Glomerular endothelial cell (primary cell): ENCODE measurements around the gene GABRE. TPM values are rescaled to one million over a fixed set of nuclear protein-coding genes. Genes with fewer than 3 reads are reported as not detected.
"Not testable (repeated sequence)": the region's sequence is repeated elsewhere in the genome, so short reads cannot be mapped to it uniquely, and the experiment has no call there.

Experiments used
- DNase-seq: peaks from one replicate; pipeline ENCODE4 v3.0.0-alpha.2; 2011; ENCODE audit warnings: low read depth, low spot score; ENCODE audit errors: extremely low read depth
- total RNA-seq: library from RNA; depleted of rRNA; stranded (reverse); fragments of >200 nt; gene quantifications from 2 replicates; pipeline ENCODE4 v1.2.3, GENCODE V29; 2015

Gene GABRE
- total RNA-seq, 1 donor from 2014 or later: 20.7 TPM

DNA sequence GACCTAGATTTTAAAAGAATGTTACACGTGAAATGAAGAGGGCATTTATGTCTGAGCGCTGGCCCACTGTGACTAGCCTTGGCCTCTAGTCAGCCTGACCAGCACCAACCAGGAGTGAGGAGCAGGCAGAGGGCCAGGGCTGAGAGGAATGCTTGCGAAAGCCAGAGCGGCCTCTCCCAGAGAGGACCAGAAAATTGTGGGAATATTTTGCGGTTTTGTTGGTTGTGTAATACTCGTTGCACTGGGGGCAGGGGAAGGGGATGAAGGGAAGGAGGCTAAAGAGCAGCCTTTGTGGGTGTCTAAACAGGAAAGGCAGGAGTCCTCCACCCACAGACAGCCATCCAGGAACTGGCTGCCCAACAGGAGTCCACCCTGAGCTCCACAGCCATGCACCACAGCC is 3.8 kb downstream of the GABRE start:
- DNase-seq: no peak

DNA sequence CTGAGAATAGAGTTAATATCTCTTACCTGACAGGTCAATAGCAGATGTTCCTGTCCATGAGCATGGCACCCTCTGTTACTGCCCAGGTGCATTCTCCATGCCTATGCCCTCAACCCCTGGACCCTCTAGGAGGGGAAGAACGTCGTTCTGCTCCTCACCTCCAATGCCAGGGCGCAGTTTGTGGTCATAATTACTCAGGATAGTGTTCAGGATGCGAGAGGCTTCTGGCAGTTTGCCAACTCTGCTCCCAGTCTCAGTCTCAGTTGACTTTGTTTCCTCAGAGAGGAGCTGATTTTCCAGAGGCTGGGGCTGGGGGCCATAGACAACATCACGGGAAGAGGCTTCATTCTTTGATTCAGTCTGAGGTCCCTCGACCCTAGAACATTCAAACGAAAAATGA is 4.4 kb downstream of the GABRE start:
- no peak for DNase-seq

DNA sequence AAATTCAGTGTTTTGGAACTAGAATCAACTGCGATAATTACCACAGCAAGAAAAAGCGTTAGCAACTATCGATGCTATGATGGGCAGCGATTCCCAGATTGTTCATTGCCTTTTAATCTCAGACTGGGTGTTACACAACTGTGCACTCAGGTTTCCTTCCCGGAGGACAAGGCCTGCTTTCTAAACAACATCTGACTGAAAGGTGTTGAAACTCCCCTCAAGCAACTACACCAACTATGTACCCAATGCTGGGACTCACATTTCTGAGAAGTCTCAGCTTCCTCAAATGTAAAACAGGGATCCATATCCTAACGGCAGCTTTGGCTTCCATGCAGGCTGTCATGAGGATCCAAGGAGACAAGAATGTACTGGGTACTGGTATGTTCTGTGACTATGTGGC is 8.2 kb downstream of the GABRE start:
- no peak for DNase-seq

DNA sequence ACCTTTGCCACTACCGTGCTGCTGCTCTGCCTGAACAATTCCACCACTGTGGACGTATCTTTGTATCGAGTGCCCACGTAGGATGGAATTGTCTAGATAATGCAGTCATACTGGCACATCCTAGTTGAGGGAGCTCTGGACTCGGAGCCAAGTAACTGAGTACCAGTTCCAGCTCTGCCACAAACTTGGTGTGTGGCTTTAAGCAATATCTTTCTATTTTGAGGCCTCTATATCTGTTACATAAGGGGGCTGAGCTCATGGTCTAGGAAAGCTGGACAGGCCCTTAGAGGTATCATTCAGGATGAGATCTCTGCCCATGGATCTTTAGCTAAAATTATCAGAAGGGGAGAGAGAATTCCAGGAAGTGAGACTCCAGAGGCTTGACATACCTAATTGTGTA is 12.4 kb downstream of the GABRE start:
- no peak for DNase-seq

DNA sequence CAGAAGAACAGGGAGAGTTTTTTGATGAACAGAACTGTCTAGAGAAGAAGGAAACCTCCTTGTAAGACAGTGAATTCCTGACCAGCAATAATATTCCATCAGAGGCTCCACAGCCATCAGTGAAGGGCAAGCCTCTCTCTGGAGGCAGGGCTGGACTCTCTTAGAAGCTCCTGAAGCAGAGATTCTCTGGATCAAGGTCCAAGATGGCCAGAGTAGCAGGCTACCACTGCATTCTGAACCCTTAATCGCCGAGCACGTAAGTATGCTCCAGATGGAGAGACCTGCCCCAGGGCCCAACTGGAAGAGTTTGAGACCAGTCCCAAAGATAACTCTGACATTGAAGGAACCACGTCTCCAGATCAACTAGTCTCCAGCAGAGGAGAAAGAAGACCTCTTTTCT is 16.4 kb downstream of the GABRE start:
- no peak for DNase-seq

DNA sequence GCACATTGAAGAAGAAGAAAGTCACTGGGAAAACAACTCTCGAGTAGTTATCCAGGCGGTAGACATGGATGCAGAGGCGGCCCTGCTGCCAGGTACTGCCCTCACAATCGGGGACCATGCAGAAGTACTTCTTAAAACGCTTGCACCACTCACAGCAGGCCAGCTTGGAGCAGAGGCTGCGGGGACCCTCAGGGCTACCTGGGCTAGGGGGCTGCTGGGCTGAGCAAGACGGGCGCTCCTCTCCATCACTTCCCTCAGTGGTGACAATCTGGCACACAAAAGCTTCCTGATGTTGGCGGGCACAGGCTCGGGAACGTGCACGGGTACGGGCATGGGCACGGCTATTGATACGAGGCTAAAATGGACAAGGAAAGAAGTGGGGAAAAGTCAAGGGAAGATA is 19.7 kb downstream of the GABRE start:
- DNase-seq: no peak

DNA sequence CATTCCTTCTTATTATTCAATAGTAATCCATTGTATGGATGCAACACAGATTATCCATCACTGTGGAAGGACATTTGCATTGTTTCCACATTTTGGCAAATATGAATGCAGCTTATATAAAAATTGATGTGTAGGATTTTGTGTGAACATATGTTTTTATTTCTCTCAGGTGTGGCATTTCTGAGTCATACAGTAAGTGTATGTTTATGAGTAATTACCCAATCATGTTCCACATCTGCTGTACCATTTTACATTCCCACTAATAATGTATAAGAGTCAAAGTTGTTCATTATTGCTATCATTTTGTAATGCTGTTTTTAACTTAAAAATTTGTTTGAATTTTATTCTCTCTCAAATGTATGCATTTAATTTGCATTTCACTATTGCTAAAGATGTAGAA is 36.3 kb downstream of the GABRE start:
- no peak for DNase-seq

DNA sequence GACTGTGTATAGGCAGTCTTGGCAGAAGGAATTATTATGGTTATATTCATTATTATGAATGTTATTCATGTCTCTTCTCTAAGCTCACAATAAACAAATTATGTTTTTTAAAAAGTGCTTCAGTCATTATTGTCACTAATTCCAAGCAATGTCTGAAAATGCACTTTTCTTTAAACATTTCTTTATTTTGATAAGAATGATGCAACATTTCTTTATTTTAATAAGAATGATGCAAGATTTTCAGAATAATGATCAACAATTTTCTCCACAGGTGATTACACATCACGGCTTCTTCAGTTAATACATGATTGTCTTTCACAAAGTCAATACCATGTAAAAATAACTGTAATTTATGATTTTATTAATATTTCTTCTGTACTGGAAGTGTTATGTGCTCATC is 39.1 kb downstream of the GABRE start:
- no peak for DNase-seq

DNA sequence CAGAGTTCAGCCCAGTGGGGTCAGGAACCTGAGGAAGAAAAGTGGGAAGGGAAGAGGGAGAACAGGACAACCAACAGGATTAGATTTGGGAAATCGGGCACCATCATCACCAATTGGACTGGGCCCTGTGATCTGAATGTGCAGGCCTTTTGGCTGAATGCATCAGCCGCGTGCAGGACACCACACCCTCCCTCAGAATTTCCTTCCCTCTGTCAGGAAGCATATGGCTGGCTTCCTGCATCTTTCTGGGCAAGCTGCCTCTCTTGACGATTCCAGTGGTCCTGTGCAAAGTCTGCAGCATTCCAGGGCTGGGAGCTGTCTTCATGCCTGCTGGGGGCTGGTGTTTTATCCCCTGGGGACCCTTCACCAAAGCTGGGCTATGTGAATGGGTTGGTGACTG is 45.4 kb downstream of the GABRE start:
- no peak for DNase-seq

DNA sequence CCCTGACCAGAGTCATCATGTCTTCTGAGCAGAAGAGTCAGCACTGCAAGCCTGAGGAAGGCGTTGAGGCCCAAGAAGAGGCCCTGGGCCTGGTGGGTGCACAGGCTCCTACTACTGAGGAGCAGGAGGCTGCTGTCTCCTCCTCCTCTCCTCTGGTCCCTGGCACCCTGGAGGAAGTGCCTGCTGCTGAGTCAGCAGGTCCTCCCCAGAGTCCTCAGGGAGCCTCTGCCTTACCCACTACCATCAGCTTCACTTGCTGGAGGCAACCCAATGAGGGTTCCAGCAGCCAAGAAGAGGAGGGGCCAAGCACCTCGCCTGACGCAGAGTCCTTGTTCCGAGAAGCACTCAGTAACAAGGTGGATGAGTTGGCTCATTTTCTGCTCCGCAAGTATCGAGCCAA is 50.8 kb downstream of the GABRE start:
- no peak for DNase-seq

DNA sequence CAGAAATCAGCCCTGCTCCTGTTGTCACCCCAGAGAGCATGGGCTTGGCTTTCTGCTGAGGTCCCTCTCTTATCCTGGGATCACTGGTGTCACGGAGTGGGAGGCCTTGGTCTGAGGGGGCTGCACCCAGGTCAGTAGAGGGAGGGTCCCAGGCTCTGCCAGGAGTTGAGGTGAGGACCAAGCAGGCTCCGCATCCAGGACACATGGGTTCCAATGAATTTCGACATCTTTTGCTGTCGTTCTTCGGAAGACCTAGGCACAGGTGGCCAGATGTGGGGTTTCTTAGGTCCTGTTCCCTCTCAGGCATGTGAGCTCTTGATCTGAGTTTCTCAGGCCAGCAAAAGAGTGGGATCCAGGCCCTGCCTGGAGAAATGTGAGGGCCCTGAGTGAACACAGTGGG is 51.8 kb downstream of the GABRE start:
- DNase-seq: no peak

DNA sequence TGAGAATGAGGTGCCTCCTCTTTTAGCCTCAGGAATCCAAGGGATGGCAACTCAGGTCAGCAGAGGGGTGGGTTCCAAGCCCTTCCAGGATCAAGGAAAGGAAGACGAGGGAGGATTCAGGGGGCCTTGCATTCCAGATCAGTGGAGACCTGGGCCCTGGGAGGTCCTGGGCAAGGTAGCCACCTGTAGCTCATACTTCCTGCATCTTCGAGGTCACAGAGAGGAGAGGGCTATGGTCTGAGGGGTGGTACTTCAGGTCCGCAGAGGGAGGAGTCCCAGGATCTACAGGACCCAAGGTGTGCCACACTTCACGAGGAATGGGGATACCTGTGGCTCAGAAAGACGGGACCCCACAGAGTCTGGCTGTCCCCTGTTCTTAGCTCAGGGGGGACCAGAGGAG is 52.6 kb downstream of the GABRE start:
- DNase-seq: no peak

DNA sequence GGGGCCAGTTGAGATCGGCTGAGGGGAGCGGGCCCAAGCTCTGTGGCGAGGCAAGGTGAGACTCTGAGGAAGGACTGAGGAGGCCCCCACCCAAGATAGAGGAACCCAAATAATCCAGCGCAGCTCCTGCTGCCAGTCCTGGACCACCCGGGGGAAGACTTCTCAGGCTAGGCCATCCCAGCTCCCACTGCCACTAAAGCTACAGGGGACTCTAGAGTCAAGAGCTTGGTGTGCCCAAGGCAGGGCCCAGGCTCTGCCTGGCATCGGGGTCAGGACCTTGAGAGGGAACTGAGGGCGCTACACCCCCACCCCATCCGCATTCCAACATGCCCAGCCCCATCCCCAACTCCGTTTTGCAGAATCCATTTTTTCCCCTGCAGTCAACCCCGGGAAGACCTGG is 53.2 kb downstream of the GABRE start:
- DNase-seq: no peak

DNA sequence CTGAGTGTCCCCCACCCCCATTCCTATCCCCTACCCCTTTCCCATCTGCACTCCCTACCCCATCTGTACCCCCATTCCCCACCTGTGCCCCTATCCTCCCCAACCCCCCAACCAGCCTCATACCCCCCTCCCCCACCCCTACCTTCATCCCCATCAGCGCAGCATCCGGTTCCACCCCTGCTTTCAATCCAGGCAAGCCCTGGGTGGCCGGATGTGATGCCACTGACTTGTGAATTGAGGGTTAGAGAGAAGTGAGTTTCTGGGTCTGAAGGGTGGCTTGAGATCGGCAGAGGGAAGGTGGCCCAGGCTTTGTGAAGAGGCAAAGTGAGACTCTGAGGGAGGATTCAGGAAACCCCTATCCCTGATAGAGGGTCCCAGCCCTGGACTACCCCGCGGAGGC is 53.9 kb downstream of the GABRE start:
- no peak for DNase-seq

DNA sequence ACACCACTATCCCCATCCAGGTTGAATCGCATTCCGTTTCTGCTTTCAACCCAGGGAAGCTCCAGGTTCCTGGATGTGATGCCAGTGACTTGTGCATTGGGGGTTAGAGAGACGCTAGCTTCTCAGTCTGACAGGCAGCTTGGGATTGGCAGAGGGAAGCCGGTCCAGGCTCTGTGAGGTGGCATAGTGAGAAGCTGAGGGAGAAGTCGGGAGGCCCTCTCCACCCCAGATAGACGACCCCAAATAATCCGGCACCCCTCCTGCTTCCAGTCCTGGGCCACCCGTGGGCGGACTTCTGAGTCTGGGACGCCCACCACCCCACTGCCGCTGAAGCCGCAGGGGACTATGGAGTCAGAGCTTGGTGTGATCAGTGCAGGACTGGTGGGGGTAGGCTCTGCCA is 54.4 kb downstream of the GABRE start:
- DNase-seq: no peak

DNA sequence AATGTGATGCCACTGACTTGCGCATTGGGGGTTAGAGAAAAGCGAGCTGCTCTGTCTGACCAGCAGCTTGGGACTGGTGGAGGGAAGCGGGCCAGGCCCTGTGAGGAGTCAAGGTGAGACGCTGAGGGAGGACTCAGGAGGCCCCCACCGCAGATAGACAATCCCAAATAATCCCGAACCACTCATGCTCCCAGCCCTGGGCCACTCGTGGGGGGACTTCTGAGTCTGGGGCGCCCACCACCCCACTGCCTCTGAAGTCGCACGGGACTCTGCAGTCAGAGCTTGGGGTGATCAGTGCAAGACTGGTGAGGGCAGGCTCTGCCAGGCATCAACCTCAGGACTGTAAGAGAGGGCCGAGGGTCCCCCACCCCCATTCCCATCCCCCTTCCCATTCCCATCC is 54.9 kb downstream of the GABRE start:
- DNase-seq: no peak

DNA sequence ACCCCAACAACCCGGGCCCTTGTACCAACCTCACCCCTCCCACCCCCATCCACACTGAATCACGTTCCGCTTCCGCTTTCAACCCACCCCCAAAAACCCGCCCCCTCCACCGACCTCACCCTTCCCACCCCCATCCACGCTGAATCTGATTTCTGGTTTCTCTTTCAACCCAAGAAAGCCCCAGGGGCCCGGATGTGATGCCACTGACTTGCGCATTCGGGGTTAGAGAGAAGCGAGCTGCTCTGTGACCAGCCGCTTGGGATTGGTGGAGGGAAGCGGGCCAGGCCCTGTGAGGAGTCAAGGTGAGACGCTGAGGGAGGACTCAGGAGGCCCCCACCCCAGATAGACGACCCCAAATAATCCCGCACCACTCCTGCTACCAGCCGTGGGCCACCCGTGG is 55.7 kb downstream of the GABRE start:
- not testable (repeated sequence) for DNase-seq

DNA sequence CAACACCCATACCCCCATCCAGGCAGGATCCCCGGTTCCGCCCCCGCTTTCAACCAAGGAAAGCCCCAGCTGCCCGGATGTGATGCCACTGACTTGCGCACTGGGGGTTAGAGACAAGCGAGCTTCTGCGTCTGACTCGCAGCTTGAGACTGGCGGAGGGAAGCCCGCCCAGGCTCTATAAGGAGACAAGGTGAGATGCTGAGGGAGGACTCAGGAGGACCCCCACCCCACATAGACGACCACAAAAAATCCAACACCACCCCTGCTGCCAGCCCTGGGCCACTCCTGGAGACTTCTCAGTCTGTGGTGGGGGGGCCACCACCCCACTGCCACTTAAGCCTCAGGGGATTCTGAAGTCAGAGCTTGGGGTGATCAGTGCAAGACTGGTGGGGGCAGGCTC is 61.7 kb downstream of the GABRE start, which contains the start of gene MAGEA4:
Gene MAGEA4 (plus strand): TSS at position 110 of the 400 bp plus-strand sequence. CDS start 10,776 bp downstream, outside the sequence.
- DNase-seq: no peak

DNA sequence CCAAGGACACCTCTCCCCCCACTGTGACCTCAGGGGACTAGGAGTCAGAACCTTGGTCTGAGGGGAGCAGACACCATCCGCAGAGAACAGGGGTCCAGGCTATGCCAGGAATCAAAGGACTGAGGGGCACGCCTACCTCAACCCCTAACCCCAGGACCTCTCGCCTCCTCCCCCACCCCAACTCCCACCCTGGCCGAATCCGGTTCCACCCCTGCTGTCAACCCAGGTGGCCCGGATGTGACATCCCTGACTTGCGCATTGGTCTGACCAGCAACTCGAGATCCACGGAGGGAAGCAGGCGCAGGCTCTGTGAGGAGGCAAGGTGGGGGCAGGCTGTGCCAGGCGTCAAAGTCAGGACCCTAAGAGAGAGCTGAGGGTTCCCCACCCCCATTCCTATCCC is 62.3 kb downstream of the GABRE start:
- no peak for DNase-seq

DNA sequence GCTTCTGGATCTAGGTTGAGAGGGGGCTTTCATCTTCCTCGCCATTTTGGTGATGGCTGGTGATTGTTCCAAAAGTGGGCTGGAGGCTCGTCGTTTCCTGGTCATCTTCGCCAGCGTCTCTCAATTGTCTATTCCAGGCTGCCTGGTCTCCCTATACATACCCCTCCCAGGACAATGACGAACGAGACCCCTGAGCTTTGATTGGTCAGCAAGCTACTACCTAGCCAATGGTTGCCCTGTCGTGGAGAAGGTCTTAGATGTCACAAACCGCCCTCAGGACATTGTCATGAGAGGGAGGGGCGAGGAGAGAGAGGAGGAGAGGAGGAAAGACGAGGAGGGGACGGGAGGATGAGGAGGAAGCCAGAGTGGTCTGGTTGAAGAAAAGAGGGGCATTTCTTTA is 69.5 kb downstream of the GABRE start:
- DNase-seq: no peak
